PC-9 (cell line): Measurements from ENCODE around the gene AMT. TPM values are rescaled to one million over a fixed set of nuclear protein-coding genes. Genes with fewer than 3 reads are reported as not detected.

Experiments
- BruUV-seq: library from RNA; stranded (reverse); fragments of 400-500 nt; replicated peaks from 2 replicates; lab custom pipeline; 2021; lab: Mats Ljungman, UMichigan
- CTCF ChIA-PET: fragments of 300-600 bp; sonication (Branson Sonifier 250); formaldehyde crosslinking; loops from one replicate; lab custom pipeline; 2022; ENCODE audit warnings: antibody characterized with exemption; lab: Charles Lee
- POLR2A ChIA-PET: fragments of 300-600 bp; sonication (Branson Sonifier 250); formaldehyde crosslinking; loops from one replicate; lab custom pipeline; 2022; ENCODE audit warnings: antibody characterized with exemption; ENCODE audit not compliant: unreplicated experiment; lab: Charles Lee
- DNase-seq, 2 experiments: peaks; one replicate each; pipeline versions ENCODE4 v3.0.0 to v3.0.0-alpha.2; 2015 to 2022; ENCODE audit warnings: mixed read lengths in 1 of 2
- H2AFZ ChIP-seq: fragments of 200-600 bp; sonication (generic); 2 replicates; pipeline ENCODE4 v1.8.1; 2017; ENCODE audit warnings: antibody characterized with exemption
- H3F3A ChIP-seq: fragments of 200-600 bp; sonication (generic); 2 replicates; pipeline ENCODE4 v1.8.1; 2017; ENCODE audit warnings: antibody characterized with exemption, mild to moderate bottlenecking, low read depth; ENCODE audit not compliant: insufficient read depth
- H3K27ac ChIP-seq: fragments of 200-600 bp; sonication (generic); 2 replicates; pipeline ENCODE4 v1.6.1; 2016; ENCODE audit warnings: mixed run types
- H3K27me3 ChIP-seq: fragments of 200-600 bp; sonication (generic); 2 replicates; pipeline ENCODE4 v1.6.1; 2016; ENCODE audit warnings: low read depth, mixed run types; ENCODE audit not compliant: insufficient read depth
- H3K36me3 ChIP-seq: fragments of 200-600 bp; sonication (generic); 2 replicates; pipeline ENCODE4 v1.6.1; 2016; ENCODE audit warnings: low read depth, mixed run types
- H3K4me1 ChIP-seq: fragments of 200-600 bp; sonication (generic); replicated peaks from 2 replicates; pipeline ENCODE4 v1.6.1; 2016; ENCODE audit warnings: mixed run types; ENCODE audit not compliant: insufficient read depth
- H3K4me2 ChIP-seq: fragments of 200-600 bp; sonication (generic); 2 replicates; pipeline ENCODE4 v1.6.1; 2017; ENCODE audit warnings: mixed run types
- H3K4me3 ChIP-seq: fragments of 200-600 bp; sonication (generic); 2 replicates; pipeline ENCODE4 v1.6.1; 2016; ENCODE audit warnings: mixed run types
- H3K79me2 ChIP-seq: fragments of 200-600 bp; sonication (generic); 2 replicates; pipeline ENCODE4 v1.6.1; 2017; ENCODE audit warnings: low read depth, mixed run types
- H3K9me2 ChIP-seq: fragments of 200-600 bp; sonication (generic); 2 replicates; pipeline ENCODE4 v1.8.1; 2017; ENCODE audit warnings: mild to moderate bottlenecking; ENCODE audit not compliant: insufficient read depth
- H3K9me3 ChIP-seq: fragments of 200-600 bp; sonication (generic); 2 replicates; pipeline ENCODE4 v1.8.1; 2016; ENCODE audit warnings: low read depth; ENCODE audit not compliant: insufficient read depth
- H4K20me1 ChIP-seq: fragments of 200-600 bp; sonication (generic); 2 replicates; pipeline ENCODE4 v1.8.1; 2017; ENCODE audit not compliant: insufficient read depth
- EZH2 ChIP-seq: fragments of 200-600 bp; sonication (generic); IDR thresholded peaks from 2 replicates; pipeline ENCODE4 v1.8.0; 2017; ENCODE audit warnings: antibody characterized with exemption, low read depth
- intact Hi-C: fragments of 100-400 bp; cut with micrococcal nuclease; formaldehyde crosslinking; loops from one replicate; pipeline ENCODE4 v1.10.0; 2022; ENCODE audit not compliant: unreplicated experiment
- total RNA-seq: library from RNA; stranded (reverse); gene quantifications from 2 replicates; pipeline ENCODE4 v1.2.3, GENCODE V29; 2021
- TF ChIP-seq, protein P1 (sequence below): fragments of 200-600 bp; sonication (generic); conservative IDR thresholded peaks from 2 replicates; pipeline ENCODE4 v1.6.1; 2017; ENCODE audit warnings: mixed run types, antibody characterized with exemption, mild to moderate bottlenecking, moderate library complexity

Gene AMT
- total RNA-seq, 1 experiment from 2014 or later, result 12.9 TPM

DNA sequence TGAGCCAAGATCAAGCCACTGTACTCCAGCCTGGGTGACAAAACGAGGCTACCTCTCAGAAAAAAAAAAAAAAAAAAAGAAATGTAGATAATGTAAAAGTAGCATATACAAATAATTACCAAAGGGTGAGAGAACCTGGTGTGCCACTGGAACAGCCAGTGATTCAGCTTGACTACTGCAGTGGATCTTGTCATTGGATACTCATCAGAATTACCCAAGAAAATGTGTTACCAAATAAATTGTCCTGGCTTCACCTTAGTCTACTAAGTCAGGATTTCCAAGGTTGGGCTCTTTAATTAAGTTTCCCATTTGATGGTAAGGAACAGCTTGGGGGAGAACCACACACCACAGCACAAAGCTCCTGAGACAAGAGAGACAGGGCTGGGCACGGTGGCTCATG is 5.3 kb upstream of the AMT start:
- POLR2A ChIA-PET, result no interaction called here
- Histone ChIP-seq H3K4me1 (0 out of 2 replicates have a peak, but pooled peaks cover 4% of the 10 kb centered on the region), H3K4me3 (no peak overlapping the region), H3K36me3 (no peaks in the 10 kb centered on the region), H3K27me3 (no peaks in the 10 kb centered on the region), H3K9me3 (no peaks in the 10 kb centered on the region), H3F3A (0 out of 2 replicates have a peak, but pooled peaks cover 5% of the 10 kb centered on the region), H3K79me2 (no peaks in the 10 kb centered on the region), H3K27ac (no peak overlapping the region), H3K9me2 (no peaks in the 10 kb centered on the region), H2AFZ (no peak overlapping the region), H3K4me2 (no peak overlapping the region), H4K20me1 (no peaks in the 10 kb centered on the region)
- CTCF ChIA-PET, result no interaction called here
- no peak for DNase-seq
- TF ChIP-seq, protein P1, sequence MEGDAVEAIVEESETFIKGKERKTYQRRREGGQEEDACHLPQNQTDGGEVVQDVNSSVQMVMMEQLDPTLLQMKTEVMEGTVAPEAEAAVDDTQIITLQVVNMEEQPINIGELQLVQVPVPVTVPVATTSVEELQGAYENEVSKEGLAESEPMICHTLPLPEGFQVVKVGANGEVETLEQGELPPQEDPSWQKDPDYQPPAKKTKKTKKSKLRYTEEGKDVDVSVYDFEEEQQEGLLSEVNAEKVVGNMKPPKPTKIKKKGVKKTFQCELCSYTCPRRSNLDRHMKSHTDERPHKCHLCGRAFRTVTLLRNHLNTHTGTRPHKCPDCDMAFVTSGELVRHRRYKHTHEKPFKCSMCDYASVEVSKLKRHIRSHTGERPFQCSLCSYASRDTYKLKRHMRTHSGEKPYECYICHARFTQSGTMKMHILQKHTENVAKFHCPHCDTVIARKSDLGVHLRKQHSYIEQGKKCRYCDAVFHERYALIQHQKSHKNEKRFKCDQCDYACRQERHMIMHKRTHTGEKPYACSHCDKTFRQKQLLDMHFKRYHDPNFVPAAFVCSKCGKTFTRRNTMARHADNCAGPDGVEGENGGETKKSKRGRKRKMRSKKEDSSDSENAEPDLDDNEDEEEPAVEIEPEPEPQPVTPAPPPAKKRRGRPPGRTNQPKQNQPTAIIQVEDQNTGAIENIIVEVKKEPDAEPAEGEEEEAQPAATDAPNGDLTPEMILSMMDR, result no peak
- no peak for TF ChIP-seq EZH2
- intact Hi-C loops, result no loop called here
- no TSS peak for BruUV-seq

DNA sequence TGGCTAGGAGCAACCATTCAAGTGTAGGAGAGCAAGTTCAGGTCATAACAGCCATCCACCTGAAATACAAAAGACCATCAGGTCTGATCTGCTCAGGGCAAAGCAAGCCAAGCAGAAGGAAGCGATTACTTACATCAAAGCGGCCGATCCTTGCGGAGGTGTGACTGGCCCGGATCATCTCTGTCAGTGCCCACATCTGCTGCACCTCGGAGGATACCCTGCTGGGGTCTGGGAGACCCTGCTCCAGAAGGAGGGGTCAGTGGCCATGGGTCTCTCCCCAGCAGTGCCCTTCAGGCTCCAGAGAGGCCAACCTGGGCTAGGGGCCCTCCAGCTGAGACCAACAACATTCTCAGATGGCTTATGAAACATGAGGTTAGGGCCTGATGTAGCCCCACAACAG is 2.5 kb upstream of the AMT start:
- Histone ChIP-seq H3K79me2 (no peaks in the 10 kb centered on the region), H3F3A (peaks cover 16% of the 10 kb centered on the region; the same call in 1 of the 2 replicates), H4K20me1 (no peaks in the 10 kb centered on the region), H3K27me3 (no peaks in the 10 kb centered on the region), H3K27ac (no peak overlapping the region), H3K4me2 (no peak overlapping the region), H2AFZ (no peak overlapping the region), H3K4me1 (peaks cover 18% of the 10 kb centered on the region; the same call in 1 of the 2 replicates), H3K9me2 (no peaks in the 10 kb centered on the region), H3K4me3 (no peak overlapping the region), H3K9me3 (no peaks in the 10 kb centered on the region), H3K36me3 (no peaks in the 10 kb centered on the region)
- CTCF ChIA-PET, result no interaction called here
- no peak for DNase-seq
- POLR2A ChIA-PET, result no interaction called here
- intact Hi-C loops, result no loop called here
- TF ChIP-seq EZH2, result no peak
- TF ChIP-seq, protein P1, result no peak
- no TSS peak for BruUV-seq

DNA sequence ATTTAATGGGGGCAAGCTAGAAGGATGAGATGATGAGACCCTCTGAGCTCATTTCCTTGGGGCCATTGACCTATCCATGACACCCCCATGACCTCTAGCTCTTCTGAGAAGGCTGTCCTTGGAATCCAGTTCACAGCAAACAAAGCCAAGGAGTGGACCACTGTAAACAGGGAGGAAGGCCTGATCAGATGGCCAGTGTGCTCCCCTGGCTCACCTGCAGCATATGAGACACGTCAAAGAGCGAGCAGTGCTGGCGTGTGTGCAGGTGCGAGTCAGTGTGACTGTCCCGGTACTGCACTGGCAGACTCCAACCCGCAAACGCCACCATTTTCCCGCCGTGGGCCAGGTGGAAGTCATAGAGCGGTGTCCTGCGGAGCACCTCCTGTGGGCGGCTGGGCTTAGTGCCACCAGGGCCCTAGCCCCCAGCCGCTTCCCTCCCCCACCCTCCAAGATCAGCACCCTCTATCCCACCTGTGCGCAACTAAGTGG is 339 bp downstream of the AMT start:
- H3K4me3 ChIP-seq, result no peak overlapping the region

More for the DNA sequence above, 339 bp downstream of the AMT start:
- Histone ChIP-seq H3K4me1 (peaks cover 42% of the 10 kb centered on the region), H3K27me3 (no peaks in the 10 kb centered on the region), H3K9me2 (no peaks in the 10 kb centered on the region), H2AFZ (no peak overlapping the region), H3K9me3 (no peaks in the 10 kb centered on the region), H3F3A (peaks cover 24% of the 10 kb centered on the region; the same call in 1 of the 2 replicates), H3K27ac (peak overlapping the region; percentile 75; the same call in 1 of the 2 replicates), H3K4me2 (no peak overlapping the region), H3K36me3 (no peaks in the 10 kb centered on the region), H3K79me2 (no peaks in the 10 kb centered on the region), H4K20me1 (no peaks in the 10 kb centered on the region)
- intact Hi-C loops, result no loop called here
- DNase-seq, result no peak
- POLR2A ChIA-PET, result interaction anchor here (0.6 kb wide), 1 partner anchor 276 kb away, joined by 4 read pairs; no protein-coding TSS in a partner anchor
- TF ChIP-seq, protein P1, result no peak
- no peak for TF ChIP-seq EZH2
- BruUV-seq, result no TSS peak
- CTCF ChIA-PET, result no interaction called here
